Astrocyte of the cerebellum (primary cell): ENCODE measurements around the gene ATG2B.

Experiments used
- DNase-seq: peaks from one replicate; pipeline ENCODE4 v3.0.0-alpha.2; 2011; ENCODE audit warnings: low read depth
- H3K4me3 ChIP-seq: 2 replicates; pipeline ENCODE4 v1.5.1; 2011; ENCODE audit warnings: mild to moderate bottlenecking, low read depth, low read length, moderate library complexity
- in situ Hi-C: cut with HindIII; loops from 2 replicates; pipeline ENCODE4 v1.10.0; 2017; ENCODE audit warnings: low sequenced_read_pairs
- TF ChIP-seq, protein P1 (sequence below): IDR thresholded peaks from 2 replicates; pipeline ENCODE4 v1.5.1; 2012; ENCODE audit warnings: low read length, low read depth, moderate library complexity, mild to moderate bottlenecking; ENCODE audit errors: missing control alignments

The ATG2B gene

DNA sequence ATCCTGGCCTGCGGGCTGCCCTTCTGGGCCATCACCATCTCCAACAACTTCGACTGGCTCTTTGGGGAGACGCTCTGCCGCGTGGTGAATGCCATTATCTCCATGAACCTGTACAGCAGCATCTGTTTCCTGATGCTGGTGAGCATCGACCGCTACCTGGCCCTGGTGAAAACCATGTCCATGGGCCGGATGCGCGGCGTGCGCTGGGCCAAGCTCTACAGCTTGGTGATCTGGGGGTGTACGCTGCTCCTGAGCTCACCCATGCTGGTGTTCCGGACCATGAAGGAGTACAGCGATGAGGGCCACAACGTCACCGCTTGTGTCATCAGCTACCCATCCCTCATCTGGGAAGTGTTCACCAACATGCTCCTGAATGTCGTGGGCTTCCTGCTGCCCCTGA is 122.5 kb downstream of the ATG2B start:
- in situ Hi-C loops = no loop called here
- DNase-seq = no peak
- no peak overlapping the region for H3K4me3 ChIP-seq
- TF ChIP-seq, protein P1, sequence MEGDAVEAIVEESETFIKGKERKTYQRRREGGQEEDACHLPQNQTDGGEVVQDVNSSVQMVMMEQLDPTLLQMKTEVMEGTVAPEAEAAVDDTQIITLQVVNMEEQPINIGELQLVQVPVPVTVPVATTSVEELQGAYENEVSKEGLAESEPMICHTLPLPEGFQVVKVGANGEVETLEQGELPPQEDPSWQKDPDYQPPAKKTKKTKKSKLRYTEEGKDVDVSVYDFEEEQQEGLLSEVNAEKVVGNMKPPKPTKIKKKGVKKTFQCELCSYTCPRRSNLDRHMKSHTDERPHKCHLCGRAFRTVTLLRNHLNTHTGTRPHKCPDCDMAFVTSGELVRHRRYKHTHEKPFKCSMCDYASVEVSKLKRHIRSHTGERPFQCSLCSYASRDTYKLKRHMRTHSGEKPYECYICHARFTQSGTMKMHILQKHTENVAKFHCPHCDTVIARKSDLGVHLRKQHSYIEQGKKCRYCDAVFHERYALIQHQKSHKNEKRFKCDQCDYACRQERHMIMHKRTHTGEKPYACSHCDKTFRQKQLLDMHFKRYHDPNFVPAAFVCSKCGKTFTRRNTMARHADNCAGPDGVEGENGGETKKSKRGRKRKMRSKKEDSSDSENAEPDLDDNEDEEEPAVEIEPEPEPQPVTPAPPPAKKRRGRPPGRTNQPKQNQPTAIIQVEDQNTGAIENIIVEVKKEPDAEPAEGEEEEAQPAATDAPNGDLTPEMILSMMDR = no peak

DNA sequence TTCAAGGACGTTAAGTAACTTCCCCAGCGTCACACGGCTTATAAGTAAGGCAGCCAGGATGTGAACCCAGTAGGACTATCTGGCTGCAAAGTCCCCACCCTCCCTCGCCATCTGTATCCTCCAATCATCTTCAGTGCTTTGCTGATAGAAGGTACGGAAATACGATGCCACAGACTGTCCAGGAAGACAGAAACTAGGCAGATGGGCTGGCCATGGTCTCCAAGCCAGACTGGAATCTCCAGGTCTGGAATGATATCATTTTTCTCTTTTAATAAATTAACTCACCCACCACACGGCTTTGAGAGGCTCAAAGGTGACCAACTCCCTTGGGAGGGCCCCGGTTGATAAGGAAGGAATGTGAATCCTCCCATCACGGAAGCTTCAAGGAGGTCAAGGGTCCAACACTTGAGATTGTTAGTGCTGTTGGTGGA is 123.4 kb downstream of the ATG2B start:
- in situ Hi-C loops = no loop called here
- TF ChIP-seq, protein P1 = no peak
- no peak overlapping the region for H3K4me3 ChIP-seq

DNA sequence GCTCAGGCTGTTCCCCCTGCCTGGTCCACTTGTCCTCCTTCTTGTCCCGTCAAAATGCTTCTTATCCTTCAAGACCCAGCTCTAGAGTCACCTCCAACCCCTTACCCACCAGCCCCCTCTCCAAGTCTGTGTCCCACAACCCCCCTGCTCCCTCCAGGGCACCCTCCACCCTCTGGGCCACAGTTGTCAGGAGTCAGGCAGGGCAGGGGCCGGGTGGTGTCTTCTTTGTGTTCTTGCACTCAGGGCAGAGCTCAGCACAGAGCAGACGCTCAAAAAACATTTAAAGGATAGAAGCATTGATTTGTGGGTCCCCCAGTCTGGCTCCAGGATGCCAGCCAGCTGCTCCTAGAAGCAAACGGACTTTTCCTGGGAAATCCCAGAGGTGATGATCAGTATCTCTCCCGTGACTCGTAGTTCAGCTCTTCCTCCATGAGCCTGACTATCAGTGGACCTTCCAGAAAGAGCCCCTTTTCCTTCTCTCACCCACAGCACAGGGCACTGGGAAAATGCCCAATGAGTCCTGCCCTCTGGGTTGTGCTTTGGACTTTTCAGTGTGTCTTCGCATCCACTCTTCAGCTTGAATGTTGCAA is 124.4 kb downstream of the ATG2B start:
- DNase-seq = no peak
- no peak overlapping the region for H3K4me3 ChIP-seq
- in situ Hi-C loops = no loop called here
- TF ChIP-seq, protein P1 = no peak

More for the DNA sequence above, 123.4 kb downstream of the ATG2B start:
- DNase-seq = no peak

DNA sequence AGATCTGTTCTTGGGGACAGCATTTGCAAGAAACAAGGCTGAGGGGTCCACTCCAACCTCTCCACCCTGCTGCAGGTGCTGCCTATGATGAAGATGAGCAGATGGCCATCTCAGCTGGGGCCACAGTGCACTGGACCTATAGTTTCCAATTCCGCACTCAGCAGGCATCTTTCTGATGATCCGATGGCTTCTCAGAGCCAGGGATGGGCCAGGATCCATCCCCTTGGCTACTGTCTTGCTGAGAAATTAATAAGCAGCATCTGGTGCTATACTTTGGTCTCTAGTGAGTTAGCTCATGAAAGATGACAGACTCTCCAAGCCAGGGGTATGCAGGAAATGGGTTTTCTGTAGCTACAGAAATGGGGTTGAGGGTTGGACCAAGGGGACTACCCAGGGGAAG is 125.5 kb downstream of the ATG2B start:
- no peak overlapping the region for H3K4me3 ChIP-seq
- DNase-seq = no peak
- in situ Hi-C loops = no loop called here
- TF ChIP-seq, protein P1 = no peak

DNA sequence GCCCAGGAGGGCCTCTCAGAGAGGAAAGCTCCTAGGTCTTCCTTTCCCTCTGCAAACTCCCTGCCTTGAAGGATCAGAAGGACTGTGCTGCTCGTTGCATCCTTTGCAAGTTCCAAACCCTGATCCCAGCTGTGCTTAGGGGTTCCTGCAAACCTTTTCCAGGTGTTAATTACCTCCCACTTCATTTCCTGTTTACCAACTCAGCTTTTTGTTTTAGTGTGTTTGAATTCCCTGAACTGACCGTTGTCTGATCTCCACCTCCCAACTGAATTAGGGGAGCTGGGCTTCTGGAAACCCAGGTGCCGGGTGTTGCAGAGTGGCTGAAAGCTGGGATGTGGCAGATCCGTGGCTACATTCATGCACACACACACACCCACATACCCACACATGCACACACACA is 127.7 kb downstream of the ATG2B start:
- TF ChIP-seq, protein P1 = no peak
- in situ Hi-C loops = no loop called here
- H3K4me3 ChIP-seq = no peak overlapping the region
- no peak for DNase-seq

DNA sequence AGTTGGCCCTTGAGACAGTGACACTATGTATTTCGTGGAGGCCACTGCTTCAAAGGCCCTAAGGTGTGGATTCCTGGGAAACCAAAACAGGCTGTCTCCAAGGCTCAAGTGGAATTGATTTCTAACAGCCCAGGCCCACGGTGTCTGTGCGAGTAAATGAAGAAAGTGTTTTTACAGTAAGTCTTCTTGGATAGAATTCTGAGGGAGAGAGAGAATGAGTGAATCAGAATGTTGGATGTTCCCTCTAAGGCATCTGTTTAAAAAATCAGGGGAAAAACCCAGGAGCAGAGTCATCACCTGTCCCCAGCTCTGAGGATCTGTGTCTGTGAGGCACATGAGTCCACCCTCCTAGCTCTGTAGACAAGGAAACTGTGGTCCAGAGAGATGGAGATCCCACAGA is 129.5 kb downstream of the ATG2B start:
- in situ Hi-C loops = no loop called here
- DNase-seq = no peak
- TF ChIP-seq, protein P1 = no peak
- H3K4me3 ChIP-seq = no peak overlapping the region
